ENCODE results near the gene INCENP. TPM values are rescaled to one million over a fixed set of nuclear protein-coding genes. Genes with fewer than 3 reads are reported as not detected.
"Not testable (repeated sequence)": the region's sequence is repeated elsewhere in the genome, so short reads cannot be mapped to it uniquely, and the experiment has no call there.

Gene INCENP
- total RNA-seq, result 100 to 1,000 TPM; 125 to 142 TPM

DNA sequence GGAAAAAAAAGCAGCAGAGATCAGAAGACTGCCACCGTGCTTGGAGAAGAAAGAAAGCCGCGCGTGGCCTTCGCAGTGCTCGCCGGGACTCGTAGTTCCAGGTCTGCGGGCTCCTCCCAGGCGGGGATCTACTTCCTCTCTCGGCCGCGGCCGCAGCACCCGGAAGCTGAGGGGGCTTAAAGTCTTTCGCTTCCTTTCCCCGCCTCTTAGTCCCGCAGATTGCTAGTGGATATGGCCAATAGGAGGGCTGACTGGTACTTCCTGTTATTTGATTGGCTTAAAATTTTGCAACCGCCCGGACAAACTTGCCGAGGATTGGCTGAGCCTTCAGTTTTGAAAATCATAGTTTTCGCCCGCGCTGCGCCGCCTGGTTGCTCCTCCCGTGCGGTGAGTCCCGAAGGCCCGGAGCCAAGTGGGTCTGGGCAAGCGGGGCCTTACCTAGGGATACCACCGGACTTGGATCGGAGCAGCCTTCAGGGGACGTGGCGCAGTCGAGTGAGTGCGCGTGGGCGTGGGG lies at the start of gene INCENP:
Gene INCENP, plus strand, starts transcription at position 343 of the 517 bp plus-strand sequence. CDS start 4,151 bp downstream, outside the sequence.
- no peaks in the 10 kb centered on the region for H3K9me3 Mint-ChIP-seq
- no peaks in the 10 kb centered on the region for H3K27me3 Mint-ChIP-seq
- H3K27ac Mint-ChIP-seq, result peak within 1 kb of the TSS; percentile 92

DNA sequence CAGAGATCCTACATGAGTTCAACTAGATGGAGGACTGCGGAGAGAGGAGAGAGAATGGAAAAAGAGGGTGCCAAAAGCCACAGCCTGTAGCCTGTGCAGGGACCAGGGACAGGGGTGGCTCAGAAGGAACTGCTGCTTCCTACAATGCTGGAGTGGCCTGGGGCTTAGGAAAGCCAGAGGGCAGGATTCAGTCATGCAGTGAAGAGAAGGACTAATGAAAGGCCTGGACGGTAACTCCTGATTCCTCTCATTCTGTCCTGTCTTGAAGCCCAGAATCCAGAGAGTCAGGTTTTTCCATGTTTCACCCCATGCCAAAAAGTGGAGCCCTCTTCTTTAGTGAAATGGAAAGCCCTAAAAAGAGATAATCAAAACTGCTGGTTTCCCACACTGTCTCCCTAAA lies 48.4 kb upstream of the INCENP start:
- H3K27me3 Mint-ChIP-seq, result no peaks in the 10 kb centered on the region
- no peaks in the 10 kb centered on the region for H3K36me3 Mint-ChIP-seq (ENCODE audit: low read depth)
- no peaks in the 10 kb centered on the region for H3K9me3 Mint-ChIP-seq
- ATAC-seq (replicated peaks), result no peak
- H3K4me3 Mint-ChIP-seq, result no peak overlapping the region
- H3K4me1 Mint-ChIP-seq, result no peaks in the 10 kb centered on the region
- H3K27ac Mint-ChIP-seq, result no peak overlapping the region

More for the DNA sequence above, at the start of gene INCENP:
- ATAC-seq (replicated peaks), result peak; percentile 99
- Mint-ChIP-seq H3K36me3 (ENCODE audit: low read depth) (peaks cover 16% of the 10 kb centered on the region), H3K4me3 (peak within 1 kb of the TSS; percentile 97), H3K4me1 (peaks cover 20% of the 10 kb centered on the region)

DNA sequence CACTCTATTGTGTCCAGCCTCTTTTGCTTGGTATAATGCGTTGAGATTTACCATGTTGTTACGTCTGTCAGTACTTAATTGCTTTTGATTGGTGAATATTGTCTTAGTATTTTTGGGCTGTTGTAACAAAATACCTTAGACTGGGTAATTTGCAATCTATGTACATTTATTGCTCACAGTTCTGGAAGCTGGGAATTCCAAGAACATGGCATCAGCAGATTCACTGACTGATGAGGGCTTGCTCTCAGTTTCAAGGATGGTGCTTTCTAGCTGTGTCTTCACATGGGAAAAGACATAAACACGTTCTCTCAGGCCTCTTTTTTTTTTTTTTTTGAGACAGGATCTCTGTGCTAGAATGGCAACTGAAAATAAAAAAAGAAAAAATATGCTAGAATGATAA lies 46.7 kb upstream of the INCENP start:
- Mint-ChIP-seq H3K27ac (no peak overlapping the region), H3K36me3 (ENCODE audit: low read depth) (no peaks in the 10 kb centered on the region), H3K4me1 (peaks cover 5% of the 10 kb centered on the region), H3K9me3 (no peaks in the 10 kb centered on the region), H3K27me3 (no peaks in the 10 kb centered on the region), H3K4me3 (no peak overlapping the region)
- no peak for ATAC-seq (replicated peaks)

- Mint-ChIP-seq H3K27me3 (no peaks in the 10 kb centered on the region), H3K36me3 (ENCODE audit: low read depth) (no peaks in the 10 kb centered on the region), H3K4me1 (peaks cover 5% of the 10 kb centered on the region), H3K27ac (peak overlapping the region; percentile 44), H3K9me3 (no peaks in the 10 kb centered on the region), H3K4me3 (peak overlapping the region; percentile 58)
- peak; percentile 92 for ATAC-seq (replicated peaks)
Measured at GRCh38 chr11:62081378-62082291, 42.2 kb upstream of the INCENP start.

GRCh38 chr11:62082292-62082657 lies 41.5 kb upstream of the INCENP start:
- peaks cover 5% of the 10 kb centered on the region for H3K4me1 Mint-ChIP-seq
- peak overlapping the region; percentile 58 for H3K4me3 Mint-ChIP-seq
- no peak for ATAC-seq (replicated peaks)
- no peak overlapping the region for H3K27ac Mint-ChIP-seq
- no peaks in the 10 kb centered on the region for H3K36me3 Mint-ChIP-seq (ENCODE audit: low read depth)
- H3K27me3 Mint-ChIP-seq, result no peaks in the 10 kb centered on the region
- no peaks in the 10 kb centered on the region for H3K9me3 Mint-ChIP-seq

- H3K27me3 Mint-ChIP-seq; H3K4me1 Mint-ChIP-seq; ATAC-seq (replicated peaks); H3K4me3 Mint-ChIP-seq; H3K27ac Mint-ChIP-seq; H3K36me3 Mint-ChIP-seq (ENCODE audit: low read depth); H3K9me3 Mint-ChIP-seq: not testable (repeated sequence)
Measured at GRCh38 chr11:62084801-62085200, 39.0 kb upstream of the INCENP start.

GRCh38 chr11:62087694-62088093 lies 36.1 kb upstream of the INCENP start:
- ATAC-seq (replicated peaks), result no peak
- Mint-ChIP-seq H3K36me3 (ENCODE audit: low read depth) (no peaks in the 10 kb centered on the region), H3K27ac (no peak overlapping the region), H3K4me3 (no peak overlapping the region), H3K27me3 (no peaks in the 10 kb centered on the region), H3K4me1 (no peaks in the 10 kb centered on the region), H3K9me3 (no peaks in the 10 kb centered on the region)

- ATAC-seq (replicated peaks), result no peak
- no peaks in the 10 kb centered on the region for H3K9me3 Mint-ChIP-seq
- H3K36me3 Mint-ChIP-seq (ENCODE audit: low read depth), result no peaks in the 10 kb centered on the region
- no peaks in the 10 kb centered on the region for H3K27me3 Mint-ChIP-seq
- no peak overlapping the region for H3K27ac Mint-ChIP-seq
- no peak overlapping the region for H3K4me3 Mint-ChIP-seq
- no peaks in the 10 kb centered on the region for H3K4me1 Mint-ChIP-seq
Measured at GRCh38 chr11:62088331-62088933, 35.4 kb upstream of the INCENP start.

DNA sequence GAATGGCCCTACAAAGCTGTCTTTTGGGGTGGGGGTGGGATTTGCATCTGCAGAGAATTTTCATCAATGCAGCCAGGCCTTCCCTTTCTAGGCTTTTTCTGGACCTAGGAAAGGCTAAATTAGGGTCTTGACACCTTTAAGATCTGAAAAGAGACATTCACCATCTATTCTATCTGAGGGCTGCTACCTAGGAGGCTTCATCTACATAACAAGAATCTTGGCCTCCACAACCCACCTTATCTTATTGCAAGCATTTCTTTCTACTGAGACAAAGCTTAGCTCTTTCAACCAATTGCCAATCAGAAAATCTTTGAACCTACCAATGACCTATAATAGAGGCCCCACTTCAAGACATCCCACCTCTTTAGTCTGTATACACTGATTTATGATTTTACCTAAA lies 20.7 kb upstream of the INCENP start:
- H3K27ac Mint-ChIP-seq, result peak overlapping the region; percentile 57
- no peaks in the 10 kb centered on the region for H3K27me3 Mint-ChIP-seq
- H3K9me3 Mint-ChIP-seq, result no peaks in the 10 kb centered on the region
- no peaks in the 10 kb centered on the region for H3K36me3 Mint-ChIP-seq (ENCODE audit: low read depth)
- H3K4me3 Mint-ChIP-seq, result no peak overlapping the region
- no peak for ATAC-seq (replicated peaks)
- peaks cover 5% of the 10 kb centered on the region for H3K4me1 Mint-ChIP-seq

DNA sequence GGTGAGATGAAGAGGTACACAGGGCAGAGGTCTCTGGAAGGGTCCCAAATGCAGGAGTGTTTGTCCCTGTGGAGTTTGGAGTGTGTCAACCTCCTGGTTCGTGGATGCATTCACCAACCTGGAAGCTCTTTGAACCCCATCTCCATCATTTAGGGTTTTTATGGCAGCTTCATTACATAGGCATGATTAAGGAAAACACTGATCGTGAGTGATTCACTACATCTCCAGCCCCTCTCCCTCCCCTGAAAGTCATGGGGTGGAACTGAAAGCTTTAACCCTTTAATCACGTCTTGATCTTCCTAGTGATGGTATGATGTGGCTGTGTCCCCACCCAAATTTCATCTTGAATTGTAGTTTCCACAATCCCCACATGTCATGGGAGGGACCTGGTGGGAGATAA lies 19.8 kb upstream of the INCENP start:
- Mint-ChIP-seq H3K36me3 (ENCODE audit: low read depth) (no peaks in the 10 kb centered on the region), H3K27ac (peak overlapping the region; percentile 57), H3K4me1 (peaks cover 5% of the 10 kb centered on the region), H3K27me3 (no peaks in the 10 kb centered on the region), H3K4me3 (no peak overlapping the region), H3K9me3 (no peaks in the 10 kb centered on the region)
- no peak for ATAC-seq (replicated peaks)

GRCh38 chr11:62104816-62105653 lies 18.8 kb upstream of the INCENP start:
- Mint-ChIP-seq H3K4me3 (peak overlapping the region; percentile 62), H3K4me1 (peaks cover 5% of the 10 kb centered on the region), H3K27me3 (no peaks in the 10 kb centered on the region), H3K9me3 (no peaks in the 10 kb centered on the region), H3K36me3 (ENCODE audit: low read depth) (no peaks in the 10 kb centered on the region), H3K27ac (peak overlapping the region; percentile 57)
- ATAC-seq (replicated peaks), result peak; percentile 84

- ATAC-seq (replicated peaks), result no peak
- peak overlapping the region; percentile 57 for H3K27ac Mint-ChIP-seq
- peaks cover under 1% of the 10 kb centered on the region for H3K27me3 Mint-ChIP-seq
- H3K9me3 Mint-ChIP-seq, result no peaks in the 10 kb centered on the region
- H3K4me3 Mint-ChIP-seq, result peak overlapping the region; percentile 62
- no peaks in the 10 kb centered on the region for H3K36me3 Mint-ChIP-seq (ENCODE audit: low read depth)
- peaks cover 5% of the 10 kb centered on the region for H3K4me1 Mint-ChIP-seq
Measured at GRCh38 chr11:62105667-62106191, 18.1 kb upstream of the INCENP start.

DNA sequence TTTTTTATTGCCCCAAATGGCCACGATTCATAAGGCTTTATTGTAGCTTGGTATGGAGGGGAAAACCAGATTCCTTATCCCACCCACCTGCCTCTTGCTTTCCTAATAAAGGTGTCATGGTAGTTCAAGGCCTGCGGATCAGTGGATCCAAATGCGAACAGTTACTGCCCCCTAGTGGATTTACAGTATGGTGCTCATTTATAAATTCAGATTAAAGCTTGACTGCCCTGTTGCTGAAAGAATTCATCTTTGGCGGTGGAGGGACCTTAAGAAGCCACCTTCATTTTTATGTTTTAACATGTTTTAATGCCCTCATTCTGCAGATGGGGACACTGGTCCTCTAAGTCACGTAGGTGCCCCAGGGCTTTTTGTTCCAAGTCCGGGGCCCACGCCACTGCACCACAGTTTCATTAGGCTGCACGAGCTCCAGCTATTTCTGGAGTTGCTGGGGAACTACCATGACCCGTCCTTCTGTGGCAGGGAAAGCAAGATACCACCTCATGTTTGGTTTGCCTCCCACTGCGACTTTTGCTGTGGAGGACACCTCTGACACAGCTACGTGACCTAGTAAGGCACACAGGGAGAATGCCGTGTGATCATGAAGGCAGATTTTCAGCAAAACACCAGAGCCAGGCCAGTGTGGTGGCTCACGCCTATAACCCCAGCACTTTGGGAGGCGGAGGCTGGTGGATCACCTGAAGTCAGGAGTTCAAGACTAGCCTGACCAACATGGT lies 15.6 kb upstream of the INCENP start:
- H3K4me1 Mint-ChIP-seq, result peaks cover 5% of the 10 kb centered on the region
- no peak overlapping the region for H3K4me3 Mint-ChIP-seq
- peak; percentile 30 for ATAC-seq (replicated peaks)
- H3K27ac Mint-ChIP-seq, result no peak overlapping the region
- no peaks in the 10 kb centered on the region for H3K9me3 Mint-ChIP-seq
- no peaks in the 10 kb centered on the region for H3K36me3 Mint-ChIP-seq (ENCODE audit: low read depth)
- H3K27me3 Mint-ChIP-seq, result peaks cover 3% of the 10 kb centered on the region

All from activated T-helper 17 cell treated with anti-CD3 and anti-CD28 coated beads, Interleukin-2, amount 50 U/mL, for 72 hours (primary cell).